ENCODE measurements around the gene ZCCHC14.
"Not testable (repeated sequence)": the region's sequence is repeated elsewhere in the genome, so short reads cannot be mapped to it uniquely, and the experiment has no call there.

The ZCCHC14 gene

GRCh38 chr16:87384875-87385167 lies 108.0 kb downstream of the ZCCHC14 start:
- not testable (repeated sequence) for H2BK120ac ChIP-seq (ENCODE audit: low read depth, low read length); H3K14ac ChIP-seq (ENCODE audit: low read length in 2 of 2); H3K36me3 ChIP-seq (ENCODE audit: control insufficient read depth in 1 of 2, insufficient read depth in 2 of 2, low read depth in 1 of 2, low read length in 2 of 2); H2AK5ac ChIP-seq (ENCODE audit: low read length, severe bottlenecking); DNase-seq; H3K9me3 ChIP-seq (ENCODE audit: control insufficient read depth, low read length); H3K23ac ChIP-seq (ENCODE audit: low read length in 2 of 2); H3K27me3 ChIP-seq (ENCODE audit: control insufficient read depth in 1 of 2, insufficient read depth in 1 of 2, low read length in 2 of 2); H2BK5ac ChIP-seq (ENCODE audit: low read depth, low read length, poor library complexity, severe bottlenecking); H2AFZ ChIP-seq (ENCODE audit: low read depth, low read length)
- peak overlapping the region; percentile 11 for H3K27ac ChIP-seq (ENCODE audit: low read length, poor library complexity, severe bottlenecking)
- WGBS, result 75% methylated on average over 8 of the region's 12 CpGs
- peak overlapping the region in 1 of 2 experiments; percentile 49 for H3K18ac ChIP-seq (ENCODE audit: low read depth in 1 of 2, low read length in 2 of 2)
- peak overlapping the region; percentile 89 to 93 for H3K4me3 ChIP-seq (ENCODE audit: insufficient read depth in 1 of 2, low read depth in 1 of 2, low read length in 2 of 2)
- peaks cover 12% of the 10 kb centered on the region for H3K79me1 ChIP-seq (replicated peaks; ENCODE audit: low read length, poor library complexity, severe bottlenecking)
- H4K91ac ChIP-seq (ENCODE audit: low read length), result peak overlapping the region; percentile 82
- H3K9ac ChIP-seq (ENCODE audit: low read length), result peak overlapping the region; percentile 92
- H3K4me2 ChIP-seq (ENCODE audit: low read length, poor library complexity, severe bottlenecking), result peak overlapping the region; percentile 96
- peak overlapping the region; percentile 84 for H4K8ac ChIP-seq (ENCODE audit: low read length)
- peak overlapping the region in 1 of 2 experiments; percentile 13 for H3K4ac ChIP-seq (ENCODE audit: low read depth in 1 of 2, low read length in 2 of 2)
- H2BK15ac ChIP-seq (ENCODE audit: low read depth, poor library complexity, severe bottlenecking), result peak overlapping the region; percentile 73
- H3K4me1 ChIP-seq (ENCODE audit: control insufficient read depth, insufficient read depth, low read depth, low read length), result peaks cover 23% of the 10 kb centered on the region
- H2BK12ac ChIP-seq (ENCODE audit: low read length in 2 of 2), result peak overlapping the region in 1 of 2 experiments; percentile 51

DNA sequence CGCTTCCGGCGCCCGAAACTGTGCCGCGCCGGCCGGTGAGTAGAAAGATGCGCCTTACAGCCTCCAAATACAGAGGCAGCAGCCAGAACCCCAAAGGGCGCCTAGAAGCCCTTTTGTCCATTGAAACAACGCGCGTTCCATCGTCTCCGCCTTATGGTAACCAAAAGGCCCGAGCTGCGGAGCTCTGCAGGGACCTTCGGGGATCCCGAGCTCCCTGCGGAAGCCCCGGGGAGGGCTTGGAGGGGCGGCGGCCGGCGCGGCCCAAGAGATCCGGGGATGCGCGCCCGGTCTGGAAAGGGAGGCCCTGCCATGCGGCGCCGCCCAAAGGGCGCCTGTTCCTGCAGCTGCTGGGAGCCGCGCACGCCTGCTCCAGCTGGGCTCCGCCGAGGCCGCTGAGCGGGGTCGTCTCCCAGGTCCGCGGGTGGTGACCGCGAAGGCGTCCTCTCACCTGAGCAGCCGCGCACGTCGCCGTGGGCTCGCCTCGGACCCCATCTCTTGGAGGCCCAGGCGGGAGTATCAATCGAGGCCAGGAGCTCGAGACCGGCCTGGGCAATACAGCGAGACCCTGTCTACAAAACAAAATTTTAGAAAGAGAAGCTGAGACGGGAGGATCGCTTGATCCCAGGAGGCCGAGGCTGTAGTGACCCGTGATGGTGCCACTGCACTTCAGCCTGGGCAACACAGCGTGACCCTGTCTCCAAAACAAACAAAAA lies 108.5 kb downstream of the ZCCHC14 start:
- H3K36me3 ChIP-seq (ENCODE audit: control insufficient read depth in 1 of 2, insufficient read depth in 2 of 2, low read depth in 1 of 2, low read length in 2 of 2), result no peaks in the 10 kb centered on the region
- DNase-seq, result no peak
- WGBS, result 5% methylated on average over 64 of the region's 64 CpGs
- H4K91ac ChIP-seq (ENCODE audit: low read length), result peak overlapping the region; percentile 82
- no peak overlapping the region for H2AK5ac ChIP-seq (ENCODE audit: low read length, severe bottlenecking)
- H3K4ac ChIP-seq (ENCODE audit: low read depth in 1 of 2, low read length in 2 of 2), result peak overlapping the region; percentile 13 to 65
- H3K27me3 ChIP-seq (ENCODE audit: control insufficient read depth in 1 of 2, insufficient read depth in 1 of 2, low read length in 2 of 2), result no peaks in the 10 kb centered on the region
- peak overlapping the region; percentile 33 for H2AFZ ChIP-seq (ENCODE audit: low read depth, low read length)
- H3K9ac ChIP-seq (ENCODE audit: low read length), result peak overlapping the region; percentile 92
- H2BK12ac ChIP-seq (ENCODE audit: low read length in 2 of 2), result peak overlapping the region in 1 of 2 experiments; percentile 51
- peak overlapping the region; percentile 73 for H2BK15ac ChIP-seq (ENCODE audit: low read depth, poor library complexity, severe bottlenecking)
- H3K18ac ChIP-seq (ENCODE audit: low read depth in 1 of 2, low read length in 2 of 2), result peak overlapping the region; percentile 61 to 82
- peak overlapping the region; percentile 96 for H3K4me2 ChIP-seq (ENCODE audit: low read length, poor library complexity, severe bottlenecking)
- no peak overlapping the region for H2BK5ac ChIP-seq (ENCODE audit: low read depth, low read length, poor library complexity, severe bottlenecking)
- peak overlapping the region; percentile 86 for H4K8ac ChIP-seq (ENCODE audit: low read length)
- no peaks in the 10 kb centered on the region for H3K9me3 ChIP-seq (ENCODE audit: control insufficient read depth, low read length)
- H3K79me1 ChIP-seq (replicated peaks; ENCODE audit: low read length, poor library complexity, severe bottlenecking), result peaks cover 11% of the 10 kb centered on the region
- peak overlapping the region in 1 of 2 experiments; percentile 44 for H3K14ac ChIP-seq (ENCODE audit: low read length in 2 of 2)
- H3K27ac ChIP-seq (ENCODE audit: low read length, poor library complexity, severe bottlenecking), result peak overlapping the region; percentile 54
- peak overlapping the region; percentile 89 to 93 for H3K4me3 ChIP-seq (ENCODE audit: insufficient read depth in 1 of 2, low read depth in 1 of 2, low read length in 2 of 2)
- H3K4me1 ChIP-seq (ENCODE audit: control insufficient read depth, insufficient read depth, low read depth, low read length), result peaks cover 23% of the 10 kb centered on the region
- peak overlapping the region in 1 of 2 experiments; percentile 57 for H3K23ac ChIP-seq (ENCODE audit: low read length in 2 of 2)
- H2BK120ac ChIP-seq (ENCODE audit: low read depth, low read length), result peak overlapping the region; percentile 95

- peak; percentile 93 for DNase-seq
- peak within 1 kb of the TSS in 1 of 2 experiments; percentile 57 for H3K23ac ChIP-seq (ENCODE audit: low read length in 2 of 2)
Measured at GRCh38 chr16:87383505-87384161, 109.2 kb downstream of the ZCCHC14 start, which contains the start of gene FBXO31. Gene FBXO31, minus strand, starts transcription at chr16:87383776. Its CDS starts 32 bp downstream, at chr16:87383744.

More at GRCh38 chr16:87383505-87384161, 109.2 kb downstream of the ZCCHC14 start, which contains the start of gene FBXO31:
- Histone ChIP-seq H2BK5ac (ENCODE audit: low read depth, low read length, poor library complexity, severe bottlenecking) (no peak within 1 kb of the TSS), H3K9me3 (ENCODE audit: control insufficient read depth, low read length) (no peaks in the 10 kb centered on the region), H4K91ac (ENCODE audit: low read length) (peak within 1 kb of the TSS; percentile 82), H3K36me3 (ENCODE audit: control insufficient read depth in 1 of 2, insufficient read depth in 2 of 2, low read depth in 1 of 2, low read length in 2 of 2) (peaks cover 0 to 3% of the 10 kb centered on the region in 2 experiments), H3K4me1 (ENCODE audit: control insufficient read depth, insufficient read depth, low read depth, low read length) (peaks cover 23% of the 10 kb centered on the region), H3K4me3 (ENCODE audit: insufficient read depth in 1 of 2, low read depth in 1 of 2, low read length in 2 of 2) (peak within 1 kb of the TSS; percentile 89 to 93), H3K4ac (ENCODE audit: low read depth in 1 of 2, low read length in 2 of 2) (peak within 1 kb of the TSS; percentile 75), H2BK120ac (ENCODE audit: low read depth, low read length) (peak within 1 kb of the TSS; percentile 95), H3K4me2 (ENCODE audit: low read length, poor library complexity, severe bottlenecking) (peak within 1 kb of the TSS; percentile 96), H3K27ac (ENCODE audit: low read length, poor library complexity, severe bottlenecking) (peak within 1 kb of the TSS; percentile 61), H2AFZ (ENCODE audit: low read depth, low read length) (peak within 1 kb of the TSS; percentile 33), H2BK12ac (ENCODE audit: low read length in 2 of 2) (peak within 1 kb of the TSS in 1 of 2 experiments; percentile 52), H2BK15ac (ENCODE audit: low read depth, poor library complexity, severe bottlenecking) (peak within 1 kb of the TSS; percentile 73), H3K27me3 (ENCODE audit: control insufficient read depth in 1 of 2, insufficient read depth in 1 of 2, low read length in 2 of 2) (no peaks in the 10 kb centered on the region), H2AK5ac (ENCODE audit: low read length, severe bottlenecking) (no peak within 1 kb of the TSS), H4K8ac (ENCODE audit: low read length) (peak within 1 kb of the TSS; percentile 86), H3K14ac (ENCODE audit: low read length in 2 of 2) (peak within 1 kb of the TSS in 1 of 2 experiments; percentile 60), H3K9ac (ENCODE audit: low read length) (peak within 1 kb of the TSS; percentile 92), H3K18ac (ENCODE audit: low read depth in 1 of 2, low read length in 2 of 2) (peak within 1 kb of the TSS; percentile 79 to 82), H3K79me1 (replicated peaks; ENCODE audit: low read length, poor library complexity, severe bottlenecking) (peaks cover 10% of the 10 kb centered on the region)
- WGBS, result under 1% methylated on average over 60 of the region's 92 CpGs

Measured in mesenchymal stem cell (in vitro differentiated cells and primary cell).